Posterior cingulate gyrus (tissue), 11 donors: ENCODE measurements around the gene CELA3B.
"Not testable (repeated sequence)": the region's sequence is repeated elsewhere in the genome, so short reads cannot be mapped to it uniquely, and the experiment has no call there.

Source experiments
- DNase-seq, 10 donors: peaks; one replicate each; pipeline versions ENCODE4 v3.0.0 to v3.0.0-alpha.2; 2020 to 2021; ENCODE audit warnings: mixed read lengths in 3 of 10
- intact Hi-C: fragments of 100-400 bp; cut with DNase I; formaldehyde crosslinking; loops from one replicate; pipeline ENCODE4 v1.15.1; 2023

Gene CELA3B

DNA sequence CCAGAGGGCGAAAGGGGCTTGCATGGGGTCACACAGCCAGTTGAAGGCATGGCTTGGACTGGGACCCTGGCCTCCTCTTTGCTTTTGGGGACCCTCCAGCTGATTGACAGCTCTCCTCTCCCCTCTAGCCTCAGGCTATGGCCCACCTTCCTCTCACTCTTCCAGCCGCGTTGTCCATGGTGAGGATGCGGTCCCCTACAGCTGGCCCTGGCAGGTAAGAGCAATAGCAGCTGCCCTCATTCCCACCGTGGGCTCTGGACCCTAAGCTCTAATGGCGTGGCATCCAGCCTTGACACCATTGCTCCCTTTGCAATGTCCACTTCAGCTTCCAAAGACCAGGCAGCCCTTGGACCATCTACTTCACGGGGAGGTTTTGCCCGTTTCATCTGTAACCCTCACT is 26.1 kb downstream of the CELA3B start:
- peak in 1 of 10 donors; percentile 28 for DNase-seq
- intact Hi-C loops = not testable (repeated sequence)

DNA sequence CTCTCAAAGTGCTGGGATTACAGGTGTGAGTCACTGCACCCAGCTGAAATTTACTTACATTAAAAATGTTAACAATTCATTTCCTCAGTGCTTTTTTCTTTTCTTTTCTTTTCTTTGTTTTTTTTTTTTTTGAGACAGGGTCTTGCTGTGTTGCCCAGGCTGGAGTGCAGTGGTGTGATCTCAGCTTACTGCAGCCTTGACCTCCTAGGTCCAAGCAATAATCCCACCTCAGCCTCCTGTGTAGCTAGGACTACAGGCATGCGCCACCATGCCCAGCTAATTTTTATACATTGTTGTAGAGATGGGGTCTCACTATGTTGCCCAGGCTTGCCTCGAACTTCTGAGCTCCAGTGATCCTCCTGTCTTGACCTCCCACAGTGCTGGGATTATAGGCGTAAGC is 27.1 kb downstream of the CELA3B start:
- DNase-seq = peak in 1 of 10 donors; percentile 8
- intact Hi-C loops = not testable (repeated sequence)

DNA sequence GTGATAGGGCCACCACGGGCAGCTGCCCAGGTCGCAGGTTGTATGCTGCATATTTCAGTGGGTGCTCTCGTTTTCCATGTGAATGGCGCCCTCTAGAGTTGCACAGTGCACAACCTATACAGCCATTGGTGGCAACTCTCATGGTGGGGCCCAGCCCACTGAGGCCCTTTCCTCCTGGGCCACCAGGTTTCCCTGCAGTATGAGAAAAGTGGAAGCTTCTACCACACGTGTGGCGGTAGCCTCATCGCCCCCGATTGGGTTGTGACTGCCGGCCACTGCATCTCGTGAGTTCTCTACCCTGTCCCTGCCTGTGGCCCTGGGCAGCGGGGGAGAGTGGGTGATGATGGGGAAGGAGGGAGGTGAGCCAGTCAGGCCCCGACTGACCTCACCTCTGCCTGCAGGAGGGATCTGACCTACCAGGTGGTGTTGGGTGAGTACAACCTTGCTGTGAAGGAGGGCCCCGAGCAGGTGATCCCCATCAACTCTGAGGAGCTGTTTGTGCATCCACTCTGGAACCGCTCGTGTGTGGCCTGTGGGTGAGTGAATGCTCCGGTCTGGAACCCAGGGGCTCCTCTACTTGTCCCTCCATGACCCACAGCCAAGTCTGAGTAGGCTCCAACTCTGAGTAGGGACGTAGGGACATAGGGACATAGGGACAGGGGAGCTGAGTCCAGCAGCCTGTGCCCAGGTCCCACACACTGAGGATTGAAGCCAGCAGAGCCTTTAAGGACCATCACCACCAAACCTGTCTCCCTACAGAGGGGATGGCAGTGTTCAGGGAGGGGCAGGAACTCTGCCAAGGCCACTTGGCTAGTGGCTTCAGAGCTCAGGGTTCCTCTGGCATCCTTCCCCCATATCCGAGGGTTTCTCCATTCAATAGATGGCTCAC is 28.7 kb downstream of the CELA3B start:
- intact Hi-C loops = not testable (repeated sequence)
- peak in 3 of 10 donors; percentile 29 to 83 (median 31) for DNase-seq

DNA sequence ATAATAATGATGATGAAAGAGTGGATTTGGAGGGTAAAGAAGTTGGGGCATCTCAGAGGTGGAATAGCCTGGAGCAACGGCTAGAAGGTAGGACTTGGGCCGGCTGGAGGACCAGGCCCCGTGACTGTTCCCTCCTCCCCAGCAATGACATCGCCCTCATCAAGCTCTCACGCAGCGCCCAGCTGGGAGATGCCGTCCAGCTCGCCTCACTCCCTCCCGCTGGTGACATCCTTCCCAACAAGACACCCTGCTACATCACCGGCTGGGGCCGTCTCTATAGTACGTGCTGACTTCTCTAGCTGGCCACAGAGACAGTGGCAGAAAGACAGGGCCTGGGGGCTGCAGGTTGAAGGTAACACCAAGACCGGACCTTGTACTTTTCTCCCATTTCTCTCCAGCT is 29.9 kb downstream of the CELA3B start:
- intact Hi-C loops = not testable (repeated sequence)
- DNase-seq = peak in 1 of 10 donors; percentile 66

DNA sequence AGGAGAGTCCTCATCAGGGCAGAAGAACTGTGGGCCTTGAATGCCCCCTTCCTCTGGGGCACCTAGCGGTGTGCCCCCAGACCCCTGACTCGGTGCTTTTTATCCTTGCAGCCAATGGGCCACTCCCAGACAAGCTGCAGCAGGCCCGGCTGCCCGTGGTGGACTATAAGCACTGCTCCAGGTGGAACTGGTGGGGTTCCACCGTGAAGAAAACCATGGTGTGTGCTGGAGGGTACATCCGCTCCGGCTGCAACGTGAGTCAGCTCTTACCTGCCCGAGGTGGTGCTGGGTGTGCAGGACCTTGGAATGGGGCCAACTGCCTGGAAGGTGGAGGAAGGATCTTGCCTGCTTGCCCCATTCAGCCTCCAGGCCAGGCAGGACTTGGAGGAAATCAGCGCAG is 30.4 kb downstream of the CELA3B start:
- peak in 1 of 10 donors; percentile 42 for DNase-seq
- intact Hi-C loops = not testable (repeated sequence)

DNA sequence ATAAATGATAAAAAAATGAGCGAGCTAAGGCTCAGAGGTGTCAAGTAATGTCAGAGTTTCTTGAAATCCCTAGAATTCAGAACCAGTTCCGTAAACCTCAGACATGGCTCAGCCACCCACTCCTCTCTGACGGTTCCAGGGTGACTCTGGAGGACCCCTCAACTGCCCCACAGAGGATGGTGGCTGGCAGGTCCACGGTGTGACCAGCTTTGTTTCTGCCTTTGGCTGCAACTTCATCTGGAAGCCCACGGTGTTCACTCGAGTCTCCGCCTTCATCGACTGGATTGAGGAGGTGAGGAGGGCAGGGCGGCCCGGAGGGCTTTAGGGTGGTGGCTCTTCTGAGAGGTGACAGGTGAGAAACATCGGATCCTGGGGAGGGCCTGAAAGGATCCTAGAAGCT is 32.7 kb downstream of the CELA3B start:
- intact Hi-C loops, DNase-seq: not testable (repeated sequence)

DNA sequence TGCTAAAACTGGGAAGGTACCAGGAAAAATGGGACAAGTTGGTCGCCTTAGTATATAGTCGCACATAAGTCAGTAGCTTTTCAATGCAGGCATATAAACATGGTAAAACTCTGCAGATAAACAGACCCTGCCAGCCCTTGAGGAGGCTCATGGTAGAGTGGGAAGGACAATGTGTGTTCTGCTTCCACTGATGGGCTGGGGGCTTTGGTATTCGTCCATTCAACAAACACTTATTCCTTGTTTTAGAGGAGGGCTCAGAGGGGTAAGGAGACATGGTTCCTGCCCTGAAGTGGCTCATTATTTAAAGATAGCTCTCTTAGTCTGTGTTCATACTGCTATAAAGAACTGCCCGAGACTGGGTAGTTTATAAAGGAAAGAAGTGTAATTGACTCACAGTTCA is 35.9 kb downstream of the CELA3B start:
- DNase-seq, intact Hi-C loops: not testable (repeated sequence)

DNA sequence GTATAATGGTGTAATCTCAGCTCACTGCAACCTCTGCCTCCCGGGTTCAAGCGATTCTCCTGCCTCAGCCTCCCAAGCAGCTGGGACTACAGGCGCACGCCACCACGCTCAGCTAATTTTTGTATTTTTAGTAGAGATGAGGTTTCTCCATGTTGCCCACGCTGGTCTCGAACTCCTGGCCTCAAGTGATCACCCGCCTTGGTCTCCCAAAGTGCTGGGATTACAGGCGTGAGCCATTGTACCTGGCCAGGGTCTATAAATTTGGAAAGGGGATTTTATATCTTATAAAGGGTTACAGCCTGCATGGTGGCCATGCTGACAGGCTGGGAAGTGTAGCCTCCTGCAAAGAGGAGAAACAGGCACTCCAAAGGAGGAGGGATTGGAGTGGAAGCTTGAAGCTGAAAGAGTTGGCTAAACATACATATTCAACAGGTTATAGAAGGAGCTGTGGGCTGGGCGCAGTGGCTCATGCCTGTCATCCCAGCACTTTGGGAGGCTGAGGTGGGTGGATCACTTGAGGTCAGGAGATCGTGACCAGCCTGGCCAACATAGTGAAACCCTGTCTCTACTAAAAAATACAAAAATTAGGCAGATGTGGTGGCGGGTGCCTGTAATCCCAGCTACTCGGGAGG is 37.9 kb downstream of the CELA3B start:
- intact Hi-C loops, DNase-seq: not testable (repeated sequence)

DNA sequence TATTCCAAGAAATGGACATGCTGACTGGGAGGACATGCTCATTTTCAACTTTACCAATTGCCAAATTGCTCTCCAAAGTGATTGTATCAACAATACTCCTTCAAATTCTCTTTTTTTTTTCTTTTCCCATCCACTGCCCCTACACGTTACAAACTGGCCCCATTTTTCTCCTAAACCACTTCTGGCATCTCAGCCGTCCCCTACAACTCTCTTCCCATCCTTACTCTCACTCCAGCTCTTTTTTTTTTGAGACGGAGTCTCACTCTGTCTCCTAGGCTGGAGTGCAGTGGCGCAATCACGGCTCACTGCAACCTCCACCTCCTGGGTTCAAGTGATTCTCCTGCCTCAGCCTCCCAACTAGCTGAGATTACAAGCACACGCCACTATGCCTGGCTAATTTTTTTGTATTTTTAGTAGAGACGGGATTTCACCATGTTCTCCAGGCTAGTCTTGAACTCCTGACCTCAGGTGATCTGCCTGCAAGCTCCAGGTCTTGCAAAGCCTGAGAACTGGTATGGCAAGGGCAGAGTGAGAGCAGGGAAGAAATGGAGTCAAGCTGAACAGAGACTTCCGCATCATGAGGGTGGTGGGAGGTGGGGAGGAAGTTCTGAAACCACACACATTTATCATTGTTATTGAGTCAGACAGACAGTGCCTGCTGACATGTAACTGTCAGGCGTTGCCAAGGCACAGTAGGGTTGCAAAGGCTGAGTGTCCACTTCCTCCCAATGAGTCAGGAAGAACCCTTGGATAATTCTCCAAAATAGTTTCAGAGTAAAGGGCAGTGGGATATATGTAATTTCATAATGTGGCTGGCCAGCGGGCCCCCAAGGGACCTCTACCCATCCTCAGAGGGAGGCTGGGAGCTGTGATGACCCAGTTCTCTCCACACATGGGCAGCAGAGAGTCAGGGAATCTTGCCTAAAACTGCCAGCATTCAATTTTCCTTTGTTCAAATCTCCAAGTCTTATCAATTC is 42.0 kb downstream of the CELA3B start:
- intact Hi-C loops = no loop called here
- DNase-seq = peak in 2 of 10 donors; percentile 24 to 39

DNA sequence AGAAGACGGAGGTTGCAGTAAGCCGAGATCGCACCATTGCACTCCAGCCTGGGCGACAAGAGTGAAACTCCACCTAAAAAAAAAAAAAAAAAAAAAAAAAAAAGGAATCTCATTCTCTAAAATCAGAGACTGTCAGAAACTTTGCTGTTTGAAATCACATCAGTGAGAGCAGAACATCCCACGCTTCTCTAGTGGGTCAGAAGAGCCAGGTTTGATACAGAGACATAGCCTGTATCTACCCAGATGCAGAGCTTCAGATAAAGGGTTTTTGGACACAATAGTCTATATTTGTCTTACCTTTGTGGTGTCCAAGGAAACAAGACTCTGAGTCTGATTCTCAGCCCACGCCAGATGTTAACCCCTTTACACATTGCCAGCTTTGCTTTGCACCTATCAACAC is 44.2 kb downstream of the CELA3B start:
- DNase-seq = peak in 2 of 10 donors; percentile 16 to 31
- intact Hi-C loops = no loop called here

DNA sequence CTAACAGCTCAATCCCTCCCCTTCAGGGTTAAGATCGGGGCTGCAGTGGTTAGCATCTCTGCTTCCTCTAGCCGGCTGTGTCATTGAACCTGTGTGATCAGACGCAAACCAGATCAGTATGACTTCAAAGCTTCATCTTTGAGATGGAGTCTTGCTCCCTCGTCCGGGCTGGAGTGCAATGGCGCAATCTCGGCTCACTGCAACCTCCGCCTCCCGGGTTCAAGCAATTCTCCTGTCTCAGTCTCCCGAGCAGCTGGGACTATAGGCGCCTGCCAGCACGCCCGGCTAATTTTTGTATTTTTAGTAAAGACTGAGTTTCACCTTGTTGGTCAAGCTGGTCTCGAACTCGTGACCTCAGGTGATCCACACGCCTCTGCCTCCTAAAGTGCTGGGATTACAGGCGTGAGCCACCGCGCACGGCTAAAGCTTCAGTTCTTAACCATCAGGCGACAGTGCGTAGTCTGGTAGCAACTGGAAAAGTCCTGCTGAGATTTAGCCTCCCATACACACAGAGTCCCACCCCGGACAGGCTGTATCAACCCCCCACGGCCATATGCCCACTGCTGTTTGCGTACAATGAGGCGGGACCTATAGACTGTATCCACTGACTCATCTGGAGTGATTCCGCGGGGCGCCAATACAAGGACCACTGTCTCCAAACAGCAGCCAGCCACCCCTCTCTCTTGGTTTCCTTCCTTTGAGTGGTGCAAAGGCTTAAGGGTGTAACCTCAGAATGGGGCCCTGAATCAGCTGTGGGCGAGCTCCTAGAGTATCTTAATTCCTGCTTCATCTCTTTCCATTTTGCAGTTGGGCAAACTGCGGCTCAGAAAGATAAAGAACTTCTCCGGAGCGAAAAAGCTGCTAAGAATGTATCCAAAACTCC is 47.9 kb downstream of the CELA3B start:
- peak; percentile 18 to 92 (median 46) for DNase-seq
- intact Hi-C loops = loop anchor here (1.0 kb wide), 1 partner anchor 28 kb away; the partner anchor contains the start of gene CDC42

DNA sequence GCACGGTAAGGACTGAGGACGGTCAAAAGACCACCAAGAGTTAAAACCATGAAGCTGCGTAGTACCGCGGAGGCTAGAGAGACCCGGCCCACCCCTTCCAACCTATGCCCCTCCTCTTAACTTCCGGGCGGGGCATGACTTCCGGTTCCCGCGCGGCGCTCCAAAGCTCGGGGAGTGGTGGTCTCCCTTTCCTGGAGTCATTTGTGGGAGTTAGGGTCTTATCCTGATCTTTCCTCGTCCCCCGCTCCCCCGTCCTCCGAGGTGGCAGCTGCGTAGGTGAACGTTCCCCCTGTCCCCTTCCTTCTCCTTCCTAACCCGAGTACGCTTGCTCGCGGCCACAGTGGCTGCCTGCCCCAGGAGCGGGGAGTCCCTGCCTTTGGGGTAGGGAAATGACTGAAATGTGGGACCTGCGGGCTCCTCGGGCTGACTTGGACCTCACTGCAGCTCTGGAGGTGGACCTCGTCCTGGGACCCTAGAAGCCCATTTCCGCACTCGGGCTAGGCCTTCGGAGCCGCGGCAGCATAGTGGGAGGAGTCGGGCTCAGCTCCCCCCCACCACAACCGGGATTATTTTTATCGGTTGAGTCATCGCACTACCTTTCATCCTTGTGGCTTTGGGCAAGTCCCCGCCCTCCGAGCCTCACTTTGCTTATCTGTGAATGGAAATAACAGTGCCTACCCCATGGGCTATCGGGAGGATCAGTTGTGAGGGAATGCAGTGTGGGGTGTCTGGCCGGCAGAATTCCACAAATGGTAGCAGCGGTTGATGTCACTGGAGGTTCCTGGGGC is 48.7 kb downstream of the CELA3B start:
- intact Hi-C loops = loop anchor here (1.0 kb wide), 1 partner anchor 27 kb away; the partner anchor contains the start of gene CDC42
- peak; percentile 68 to 98 (median 87) for DNase-seq

DNA sequence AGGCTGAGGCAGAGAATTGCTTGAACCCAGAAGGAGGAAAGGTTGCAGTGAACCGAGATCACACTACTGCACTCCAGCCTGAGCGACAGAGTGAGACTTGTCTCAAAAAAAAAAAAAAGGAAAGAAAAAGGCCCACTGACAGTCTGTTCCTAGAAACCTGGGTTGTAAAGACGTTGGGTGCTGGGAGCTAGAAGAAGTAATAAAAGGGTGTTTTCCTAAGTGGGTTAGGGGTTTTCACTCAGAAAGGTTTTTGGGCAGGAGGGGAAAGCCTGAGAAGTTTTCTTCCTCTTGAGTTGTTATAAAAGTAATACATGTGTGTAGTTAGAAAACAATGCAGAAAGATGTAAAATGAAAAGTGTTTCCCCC is 50.1 kb downstream of the CELA3B start:
- intact Hi-C loops = no loop called here
- no peak for DNase-seq

DNA sequence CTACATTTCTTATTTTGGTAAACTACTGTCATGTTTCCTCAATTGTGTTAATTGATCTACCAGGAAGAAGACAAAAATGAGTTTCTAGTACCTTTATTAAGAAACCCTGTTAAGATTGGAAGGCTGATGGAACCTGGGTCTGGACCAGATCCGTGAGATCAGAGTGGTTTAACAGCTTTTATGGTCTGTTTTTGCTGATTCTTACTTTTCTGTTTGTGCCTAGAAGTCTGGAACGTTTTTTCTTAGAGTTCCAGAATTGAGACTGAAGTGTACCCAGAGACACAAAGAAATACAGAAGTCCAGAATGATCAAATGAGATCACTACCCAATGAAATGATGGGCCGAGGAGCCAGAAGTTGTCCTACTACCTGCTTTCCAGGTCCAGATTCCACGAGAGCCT is 53.2 kb downstream of the CELA3B start:
- DNase-seq = no peak
- intact Hi-C loops = no loop called here

DNA sequence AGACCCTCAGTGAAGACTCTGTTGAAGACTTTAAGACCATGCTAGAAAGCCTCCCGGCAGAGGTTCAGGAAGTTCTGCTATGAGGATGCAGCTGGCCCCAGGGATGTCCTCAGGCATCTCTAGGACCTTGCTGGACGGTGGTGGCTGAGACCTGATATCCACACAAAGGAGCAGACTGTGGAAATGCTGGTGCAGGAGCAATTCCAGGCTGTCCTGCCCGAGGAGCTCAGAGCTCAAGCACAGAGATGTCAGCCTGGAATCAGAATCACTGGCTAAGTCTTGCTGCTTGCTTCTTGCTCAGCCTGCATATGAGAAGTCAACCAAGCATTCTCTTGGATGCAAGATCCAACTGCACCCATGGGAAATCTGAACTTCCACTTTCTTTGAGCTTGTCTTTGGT is 53.7 kb downstream of the CELA3B start:
- intact Hi-C loops = no loop called here

DNA sequence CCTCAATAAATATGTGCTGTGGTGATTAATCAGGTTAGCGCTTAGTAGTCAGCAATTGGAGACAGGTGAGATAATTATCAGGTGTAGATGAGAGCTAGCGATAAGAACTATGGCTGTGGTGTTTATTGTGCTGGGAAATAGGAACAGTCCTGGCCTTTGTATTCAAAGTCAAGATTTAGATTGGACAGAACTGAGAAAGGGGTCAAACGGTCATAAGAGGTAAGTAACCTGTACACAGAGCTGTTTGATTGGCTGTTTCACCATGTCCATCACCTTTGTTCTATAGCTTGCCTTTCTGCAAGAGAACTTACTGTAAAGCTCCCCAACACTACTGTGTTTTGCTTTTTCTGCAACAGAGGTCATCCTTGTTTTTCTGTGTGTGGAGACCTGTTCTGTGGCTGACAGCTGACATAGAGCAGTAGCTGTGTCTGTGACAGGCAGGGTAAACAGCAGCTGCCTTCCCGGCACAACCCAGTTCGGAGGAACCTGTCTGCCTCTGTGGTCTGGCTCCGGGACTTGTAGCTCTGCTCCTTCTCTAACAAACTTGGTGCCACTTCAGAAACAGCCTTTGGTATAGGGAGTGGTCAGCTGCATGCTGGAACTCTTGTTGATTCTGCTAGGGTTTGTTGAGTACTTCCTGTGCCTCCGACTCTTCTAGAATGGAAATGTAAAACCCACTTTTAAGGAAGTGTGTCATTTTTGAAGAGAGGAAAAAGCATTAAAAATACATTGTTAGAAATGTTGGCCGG is 54.6 kb downstream of the CELA3B start:
- peak in 2 of 10 donors; percentile 42 to 52 for DNase-seq
- intact Hi-C loops = no loop called here

More for the DNA sequence above, 53.7 kb downstream of the CELA3B start:
- DNase-seq = peak in 2 of 10 donors; percentile 22 to 24

DNA sequence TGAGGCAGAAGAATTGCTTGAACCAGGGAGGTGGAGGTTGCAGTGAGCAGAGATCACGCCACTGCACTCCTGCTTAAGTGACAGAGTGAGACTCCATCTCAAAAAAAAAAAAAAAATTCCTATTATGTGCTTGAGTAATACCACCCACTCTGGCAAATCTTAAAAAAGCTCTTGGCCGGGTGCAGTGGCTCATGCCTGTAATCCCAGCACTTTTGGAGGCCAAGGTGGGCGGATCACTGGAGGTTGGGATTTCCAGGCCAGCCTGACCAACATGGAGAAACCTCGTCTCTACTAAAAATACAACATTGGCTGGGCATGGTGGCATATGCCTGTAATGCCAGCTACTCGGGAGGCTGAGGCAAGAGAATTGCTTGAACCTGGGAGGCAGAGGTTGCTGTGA is 58.0 kb downstream of the CELA3B start:
- intact Hi-C loops = not testable (repeated sequence)

DNA sequence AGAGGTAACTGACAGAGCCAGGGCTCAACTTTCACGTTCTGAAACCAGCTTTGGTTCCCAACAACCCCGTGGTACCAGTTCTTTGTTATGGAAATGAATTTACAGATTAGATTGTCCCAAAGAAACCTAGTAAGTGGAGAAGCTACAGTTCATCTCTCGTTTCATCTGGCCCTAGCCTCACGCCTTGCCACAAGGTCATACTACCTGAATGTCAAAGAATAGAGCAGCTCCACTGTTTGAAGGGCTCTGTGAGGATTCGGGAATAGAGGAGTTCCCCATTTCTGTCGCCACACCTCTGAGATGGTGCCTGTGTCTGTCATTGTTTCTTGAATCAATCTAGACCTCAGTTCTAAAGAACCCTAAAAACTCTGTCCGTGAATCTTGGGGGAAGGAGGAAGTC is 60.7 kb downstream of the CELA3B start:
- DNase-seq = peak in 1 of 10 donors; percentile 17
- intact Hi-C loops = no loop called here

More for the DNA sequence above, 58.0 kb downstream of the CELA3B start:
- peak in 1 of 10 donors; percentile 27 for DNase-seq
